GM19397 (cell line): ENCODE measurements around the gene MFN2.

Experiments used
- ATAC-seq: cut with Tn5 transposase; IDR thresholded peaks from one replicate; pipeline ENCODE4 v1.9.1; 2021; ENCODE audit warnings: mild to moderate bottlenecking, moderate library complexity; ENCODE audit not compliant: unreplicated experiment

Gene MFN2

DNA sequence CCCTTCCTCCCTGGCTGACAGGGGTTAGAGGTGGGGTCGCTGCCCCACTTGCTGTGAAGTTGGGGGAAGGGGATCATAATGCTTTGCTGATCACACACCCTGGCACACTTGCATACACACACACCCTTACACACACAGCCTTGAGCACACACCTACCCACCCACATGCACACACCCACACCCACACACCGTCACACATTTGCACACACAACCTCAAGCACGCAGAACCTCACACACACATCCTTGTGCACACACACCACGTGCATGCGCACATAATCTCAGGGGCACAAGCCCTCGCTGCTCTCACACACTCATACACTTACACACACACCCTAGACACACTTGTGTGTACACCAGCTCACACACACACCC lies 66.5 kb downstream of the MFN2 start:
- no peak for ATAC-seq

DNA sequence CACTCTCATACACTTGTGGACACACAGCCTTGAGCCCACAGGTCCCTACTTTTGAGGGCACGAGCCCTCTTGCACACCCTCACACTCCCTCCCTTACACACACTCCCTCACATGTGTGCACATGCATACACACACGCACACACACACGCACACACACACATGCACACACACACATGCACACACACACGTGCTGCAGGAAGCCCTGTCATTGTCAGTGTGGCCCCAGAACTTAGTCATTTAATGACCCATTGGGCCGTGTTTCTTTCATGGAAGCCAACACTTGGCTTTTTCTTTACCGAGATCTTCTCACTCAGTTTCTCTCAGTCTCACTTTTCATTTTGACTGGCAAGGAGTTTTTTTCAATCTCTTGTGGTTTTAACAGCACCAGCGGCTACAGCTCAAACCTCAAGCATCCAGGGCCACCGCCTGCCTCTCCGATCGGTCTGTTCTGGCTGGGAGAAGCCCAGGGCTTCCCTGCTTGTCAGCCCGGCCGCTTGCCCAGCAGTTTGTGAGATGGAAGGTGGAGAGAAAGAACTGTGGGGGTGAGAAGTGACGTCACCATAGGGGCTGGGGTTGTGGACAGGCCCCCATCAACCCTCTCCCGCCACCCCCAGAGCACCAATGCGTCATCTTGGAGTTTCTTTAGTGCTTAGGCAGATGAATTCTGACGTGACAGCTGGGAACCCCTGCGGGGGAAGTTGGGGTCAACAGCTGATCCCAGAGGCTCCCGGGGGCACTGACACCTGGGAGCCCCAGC lies 67.1 kb downstream of the MFN2 start:
- ATAC-seq: peak; percentile 48

DNA sequence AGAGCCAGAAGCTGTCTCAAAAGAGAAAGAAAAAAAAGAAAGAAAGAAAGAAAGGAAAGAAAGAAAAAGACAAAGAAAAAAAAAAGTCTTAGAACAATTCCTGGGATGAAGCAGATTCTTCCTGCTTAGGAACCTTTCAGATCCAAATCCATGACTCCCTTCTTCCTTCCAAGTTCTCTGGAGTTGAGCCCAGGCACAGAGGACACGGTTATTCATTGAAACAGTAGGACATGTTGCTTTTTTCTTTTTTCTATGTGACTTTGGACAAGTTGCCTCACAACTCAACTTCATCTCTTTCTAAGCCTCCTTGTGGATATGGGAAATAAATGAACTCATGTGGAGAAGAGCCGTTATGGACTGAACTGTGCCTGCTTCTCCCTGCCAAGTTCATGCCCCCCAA lies 68.1 kb downstream of the MFN2 start:
- no peak for ATAC-seq

DNA sequence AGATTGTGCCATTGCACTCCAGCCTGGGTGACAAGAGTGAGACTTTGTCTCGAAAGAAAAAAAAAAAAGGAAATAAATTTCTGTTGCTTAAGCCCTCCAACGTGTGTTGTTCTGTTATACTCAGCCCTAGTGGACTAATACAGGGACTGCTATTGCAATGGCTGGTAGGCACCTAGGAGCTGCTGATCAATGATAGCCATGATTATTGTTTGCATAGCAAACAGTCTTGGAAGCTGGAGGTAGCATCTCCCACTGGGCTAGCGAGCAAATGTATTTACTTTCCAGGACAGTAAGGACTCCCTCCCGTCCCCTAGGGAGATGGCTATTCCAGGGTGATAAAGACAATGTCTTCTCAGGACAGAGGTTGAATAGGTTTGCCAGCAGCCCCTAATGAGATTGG lies 69.4 kb downstream of the MFN2 start:
- ATAC-seq: no peak

DNA sequence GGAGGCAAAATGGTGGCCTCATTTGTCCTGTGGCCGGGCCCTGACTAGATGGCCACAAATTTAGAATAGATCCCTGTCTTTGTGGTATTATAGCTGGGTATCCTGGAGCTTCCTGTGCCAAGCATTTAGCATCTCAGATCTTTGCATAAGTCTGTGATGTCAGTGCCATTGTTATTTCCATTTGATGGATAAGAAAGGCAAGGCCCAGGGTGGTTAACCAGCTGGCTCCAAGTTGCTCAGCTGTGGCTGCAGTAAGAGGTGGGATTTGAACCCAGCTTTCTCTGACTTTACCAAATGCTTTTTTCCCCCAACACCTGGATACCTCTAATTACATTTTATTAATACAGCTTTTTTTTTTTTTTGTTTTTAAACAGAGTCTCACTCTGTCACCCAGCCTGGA lies 71.1 kb downstream of the MFN2 start:
- no peak for ATAC-seq

DNA sequence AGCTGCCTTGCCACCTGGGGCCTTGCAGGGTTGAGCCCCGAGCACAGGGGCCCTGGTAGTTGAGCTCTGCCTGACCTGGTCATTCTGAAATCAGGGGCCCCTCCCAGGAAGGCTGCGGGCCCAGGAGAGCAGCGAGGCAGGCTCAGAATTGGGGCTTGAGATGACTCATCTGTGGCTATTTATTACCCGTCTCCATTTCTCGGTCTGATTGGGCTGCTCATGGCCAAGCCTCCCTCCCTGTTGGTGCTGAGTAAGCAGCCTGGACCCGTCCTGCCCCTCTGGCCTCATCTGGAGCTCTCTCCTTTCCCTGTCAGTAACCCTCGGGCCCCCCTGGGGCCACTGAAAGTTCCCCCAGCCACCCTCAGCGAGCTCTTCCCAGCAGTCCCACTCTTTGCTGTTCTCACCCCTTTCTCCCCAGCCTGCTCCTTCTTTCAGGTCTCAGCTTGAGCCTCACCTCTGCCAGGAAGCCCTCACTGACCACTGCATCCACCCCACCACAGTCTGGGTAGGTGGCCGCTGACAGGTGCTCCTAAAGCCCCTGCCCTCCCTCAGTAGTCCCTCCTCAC lies 71.8 kb downstream of the MFN2 start:
- peak; percentile 65 for ATAC-seq

DNA sequence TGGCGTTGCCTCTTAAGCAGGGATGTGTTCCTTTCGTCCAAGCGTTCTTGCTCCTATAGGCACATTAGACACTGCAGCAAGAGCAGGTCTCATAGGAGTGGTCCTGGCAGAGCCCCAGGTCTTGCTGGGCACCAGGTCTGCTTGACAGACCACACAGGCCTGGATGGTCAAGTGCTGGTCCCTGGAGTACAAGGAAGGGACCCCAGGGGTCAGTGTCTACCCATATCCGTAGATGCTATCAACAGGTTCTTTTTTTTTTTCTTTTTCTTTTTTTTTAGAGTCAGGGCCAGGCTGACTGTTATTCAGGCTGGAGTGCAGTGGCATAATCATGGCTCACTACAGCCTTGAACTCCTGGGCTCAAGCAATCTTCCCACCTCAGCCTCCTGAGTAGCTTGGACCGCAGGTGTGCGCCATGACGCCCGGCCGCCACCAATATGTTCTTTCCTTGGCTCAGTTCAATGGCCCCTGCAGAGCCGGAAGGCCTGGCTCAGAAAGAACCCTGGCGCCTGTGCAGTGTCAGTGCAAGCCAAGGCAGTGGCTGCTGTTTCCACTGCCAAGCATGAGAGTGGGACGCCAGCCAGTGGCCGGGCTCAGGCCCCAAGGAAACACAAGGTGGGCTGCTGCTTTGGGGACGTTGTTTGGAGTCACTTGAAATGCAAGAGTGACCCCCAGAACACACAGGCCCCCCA lies 72.9 kb downstream of the MFN2 start:
- ATAC-seq: no peak

DNA sequence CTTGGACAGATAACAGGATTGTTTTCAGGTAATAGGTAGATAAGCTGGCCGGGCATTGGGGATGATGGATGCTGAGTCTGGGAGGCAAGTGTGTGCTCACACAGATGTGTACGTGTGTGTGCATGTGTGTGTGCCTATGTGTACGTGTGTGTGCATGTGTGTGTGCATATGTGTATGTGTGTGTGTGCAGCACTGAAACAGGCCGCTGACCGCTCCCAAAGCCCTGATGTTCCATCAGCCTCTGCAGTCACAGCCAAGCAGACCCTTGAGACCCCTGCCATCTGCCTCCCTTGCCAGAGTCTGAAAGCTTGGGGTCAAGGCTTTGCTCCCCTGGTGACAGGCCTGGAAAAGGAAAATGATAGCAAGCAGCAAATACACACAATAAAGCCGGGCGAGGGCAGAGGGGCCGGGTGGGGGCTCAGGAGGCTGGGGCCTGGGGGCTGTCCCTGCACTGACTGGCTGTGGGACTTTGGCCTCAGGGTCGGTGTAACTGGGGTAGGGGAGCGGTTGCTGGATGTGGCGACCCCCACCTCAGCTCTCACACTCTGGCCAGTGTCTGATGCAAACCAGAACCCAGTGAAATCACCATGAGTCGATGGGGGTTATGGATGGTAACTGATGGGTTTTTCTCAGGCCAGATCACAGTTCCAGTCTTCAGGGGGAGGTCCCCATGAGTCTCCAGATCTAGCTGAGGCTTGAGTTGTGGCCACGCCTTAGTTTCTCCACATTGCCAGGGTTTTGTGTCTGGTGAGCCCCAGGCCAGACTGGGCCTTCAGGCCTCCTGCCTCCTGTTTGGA lies 73.7 kb downstream of the MFN2 start:
- no peak for ATAC-seq

DNA sequence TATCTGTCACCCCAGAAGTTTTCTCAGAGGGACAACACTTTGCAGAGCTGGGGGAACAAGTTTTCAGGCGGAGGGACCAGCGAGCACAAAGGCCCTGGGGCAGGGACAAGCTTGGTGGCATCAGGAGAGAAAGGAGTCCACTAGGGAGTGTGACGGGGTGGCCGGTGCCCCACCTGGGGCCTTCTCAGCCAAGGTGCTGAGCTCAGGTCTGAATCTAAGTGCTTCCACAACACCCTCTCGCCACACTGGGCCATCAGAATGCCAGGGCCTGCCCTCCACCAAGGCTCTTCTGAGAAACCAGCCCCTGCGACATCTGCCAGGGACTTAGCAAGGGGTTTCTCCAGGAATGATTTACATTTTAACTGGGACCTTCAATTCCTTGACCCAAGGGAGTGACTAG lies 75.0 kb downstream of the MFN2 start:
- no peak for ATAC-seq

DNA sequence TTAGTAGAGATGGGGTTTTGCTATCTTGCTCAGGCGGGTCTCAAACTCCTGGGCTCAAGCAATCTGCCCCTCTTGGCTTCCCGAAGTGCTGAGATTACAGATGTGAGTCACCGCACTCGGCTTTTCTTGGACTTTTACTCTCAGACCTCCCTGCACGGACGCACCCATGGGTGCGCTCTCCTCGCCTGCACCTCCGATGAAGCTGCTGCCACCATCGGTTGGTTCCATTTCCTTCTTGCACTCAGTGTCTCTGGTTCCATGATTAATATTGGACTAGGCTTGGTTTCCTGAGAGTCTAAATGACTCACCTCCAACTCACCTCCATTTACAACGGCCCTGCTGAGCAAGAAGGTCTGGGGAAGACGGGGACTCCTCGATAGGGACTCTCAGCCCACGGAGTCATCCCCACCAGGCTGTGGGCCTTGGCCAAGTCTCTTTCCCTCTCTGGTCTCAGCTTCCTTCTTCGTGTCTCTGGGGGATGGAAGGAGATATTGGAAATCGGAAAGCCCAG lies 76.1 kb downstream of the MFN2 start:
- no peak for ATAC-seq

DNA sequence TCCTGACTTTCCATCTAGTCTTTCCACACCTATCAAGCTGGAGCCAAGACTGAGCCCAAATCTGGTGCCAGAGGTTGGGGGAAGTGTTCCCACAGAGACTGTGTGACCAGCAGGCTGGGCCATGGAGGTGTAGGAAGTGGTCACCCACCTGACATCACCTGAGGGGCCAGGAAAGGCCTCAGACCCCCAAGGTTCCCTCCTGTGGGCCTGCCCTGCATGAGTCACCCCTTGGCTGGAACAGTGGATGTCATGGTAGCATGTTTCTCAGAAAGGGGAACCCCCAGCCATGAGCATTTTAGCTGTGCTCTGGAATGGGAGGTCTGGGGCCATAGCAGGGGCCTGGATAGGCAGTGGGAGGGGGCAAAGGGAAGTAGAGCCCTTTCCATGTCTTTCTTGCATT lies 77.1 kb downstream of the MFN2 start:
- ATAC-seq: no peak

DNA sequence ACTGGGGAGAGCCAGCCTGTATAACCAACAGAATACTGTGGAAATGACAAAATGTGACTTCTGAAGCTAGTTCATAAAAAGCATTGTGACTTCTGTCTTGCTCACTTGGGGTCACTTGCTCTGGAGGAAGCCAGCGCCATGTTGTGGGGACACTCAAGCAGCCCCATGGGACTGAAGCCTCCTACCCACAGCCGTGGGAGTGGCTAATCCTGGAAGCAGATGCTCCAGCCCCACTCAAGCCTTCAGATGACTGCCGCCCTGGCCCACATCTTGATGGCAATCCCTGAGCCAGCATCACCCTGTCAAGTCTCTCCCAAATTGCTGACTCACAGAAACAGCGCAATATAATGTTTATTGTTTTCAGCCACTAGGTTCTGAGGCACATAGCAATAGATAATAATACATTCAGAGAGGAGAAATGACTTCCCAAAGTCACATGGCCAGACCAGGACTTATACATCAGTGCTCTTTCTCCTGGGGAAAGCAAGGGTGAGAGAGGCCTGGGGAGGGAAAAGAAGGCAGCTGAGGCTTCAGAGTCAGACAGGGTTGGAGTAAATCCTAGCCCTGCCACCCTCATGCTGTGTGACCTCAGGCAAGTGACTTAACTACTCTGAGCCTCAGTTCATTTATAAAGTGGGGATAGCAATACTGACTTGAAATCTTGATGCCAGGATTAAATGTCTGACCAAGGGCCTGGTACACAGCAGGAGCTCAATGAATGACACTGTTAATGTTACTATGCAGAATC lies 77.9 kb downstream of the MFN2 start:
- ATAC-seq: no peak

DNA sequence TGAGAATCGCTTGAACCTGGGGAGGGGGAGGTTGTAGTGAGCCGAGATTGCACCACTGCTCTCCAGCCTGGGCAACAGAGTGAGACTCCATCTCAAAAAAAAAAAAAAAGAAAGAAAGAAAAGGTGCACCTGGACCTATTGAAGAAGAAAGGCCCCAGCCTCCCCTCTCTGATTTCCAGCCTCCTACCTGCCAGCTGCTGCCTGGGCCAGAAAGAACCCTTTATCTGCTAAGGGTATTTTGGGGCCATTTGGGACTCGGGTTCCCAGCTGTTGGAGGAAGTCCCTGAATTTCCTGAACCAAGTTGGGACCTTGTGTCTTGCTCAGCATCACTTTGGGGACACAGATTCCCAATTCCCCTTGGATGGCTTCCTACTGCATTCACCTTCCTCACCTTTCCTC lies 79.0 kb downstream of the MFN2 start:
- no peak for ATAC-seq

DNA sequence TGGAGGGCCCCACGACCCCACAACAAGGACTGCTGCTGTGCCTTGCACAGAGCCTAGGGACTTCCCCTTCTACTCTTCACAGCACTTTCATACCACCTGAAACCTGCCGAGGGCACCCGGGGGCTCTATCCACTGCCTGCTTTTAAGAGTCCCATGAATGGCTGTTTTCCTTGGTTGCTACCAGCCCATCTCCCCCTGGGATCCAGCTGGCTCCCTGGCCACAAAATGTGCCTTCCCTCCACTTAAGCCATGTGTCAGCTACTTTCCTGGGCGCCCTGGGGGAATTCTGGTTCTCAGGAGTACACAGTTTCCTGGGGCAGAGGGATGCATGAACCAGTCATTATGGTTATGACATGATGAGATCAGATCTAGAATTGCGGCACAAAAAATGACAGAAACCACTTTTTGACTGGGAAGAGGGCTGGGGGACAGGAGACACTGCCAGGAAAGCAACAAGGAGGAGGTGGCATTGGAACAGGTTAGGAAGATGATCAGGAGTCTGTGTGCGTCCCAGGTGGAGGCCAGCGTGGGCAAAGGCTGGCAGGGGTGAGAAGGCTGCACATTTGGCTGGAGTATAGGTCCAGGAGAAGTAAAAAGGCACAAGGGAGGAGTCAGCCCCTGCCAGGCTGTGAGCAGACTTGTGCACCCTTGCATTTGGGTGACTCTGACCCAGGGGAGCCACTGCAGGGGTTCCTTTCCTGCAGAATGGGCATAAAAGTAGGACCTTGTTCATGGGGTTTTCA lies 79.6 kb downstream of the MFN2 start:
- ATAC-seq: no peak

DNA sequence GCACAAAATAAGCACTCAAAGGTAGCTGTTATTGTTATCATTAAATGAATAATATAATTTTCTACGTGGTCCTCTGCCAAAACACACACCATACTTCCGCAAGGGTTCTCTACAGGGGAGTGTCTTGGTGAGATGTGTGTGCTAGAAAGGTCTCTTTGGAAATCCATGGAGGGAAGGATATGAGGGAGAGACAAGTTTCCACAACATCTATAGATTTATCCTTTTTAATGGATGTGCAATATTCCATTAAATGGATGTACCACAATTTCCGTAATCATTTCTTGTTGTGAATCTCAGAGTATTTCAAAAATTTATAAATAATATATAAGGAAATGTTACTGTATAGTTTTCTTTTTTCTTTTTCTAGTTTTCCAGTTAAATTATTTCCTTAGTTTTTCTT lies 80.3 kb downstream of the MFN2 start:
- no peak for ATAC-seq
